Peyer's patch (tissue), 4 donors: ENCODE results near the gene TRIM15.
"Not testable (repeated sequence)": the region's sequence is repeated elsewhere in the genome, so short reads cannot be mapped to it uniquely, and the experiment has no call there.

Experiments
- POLR2A ChIP-seq, 2 donors: fragments of 450-650 bp; IDR thresholded peaks; one replicate each; pipeline ENCODE4 v1.5.1; 2017; ENCODE audit warnings: antibody characterized with exemption in 2 of 2, mild to moderate bottlenecking in 2 of 2, moderate library complexity in 2 of 2
- TF ChIP-seq, protein P1 (sequence below), 6 experiments: fragments of 450-650 bp in 4 of 6; fragments of 200-600 bp in 2 of 6; sonication (generic) in 1 of 6; IDR thresholded peaks; one replicate each; pipeline ENCODE4 v1.5.1; 2017 to 2019; ENCODE audit warnings: antibody characterized with exemption in 6 of 6, mild to moderate bottlenecking in 3 of 6, moderate library complexity in 1 of 6

DNA sequence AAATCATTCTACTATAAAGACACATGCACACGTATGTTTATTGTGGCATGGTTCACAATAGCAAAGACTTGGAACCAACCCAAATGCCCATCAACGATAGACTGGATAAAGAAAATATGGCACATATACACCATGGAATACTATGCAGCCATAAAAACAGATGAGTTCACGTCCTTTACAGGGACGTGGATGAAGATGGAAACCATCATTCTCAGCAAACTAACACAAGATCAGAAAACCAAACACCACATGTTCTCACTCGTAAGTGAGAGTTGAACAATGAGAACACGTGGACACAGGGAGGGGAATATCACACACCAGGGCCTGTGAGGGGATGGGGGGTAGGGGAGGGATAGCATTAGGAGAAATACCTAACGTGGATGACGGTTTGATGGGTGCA lies 23.1 kb upstream of the TRIM15 start:
- TF ChIP-seq, protein P1, sequence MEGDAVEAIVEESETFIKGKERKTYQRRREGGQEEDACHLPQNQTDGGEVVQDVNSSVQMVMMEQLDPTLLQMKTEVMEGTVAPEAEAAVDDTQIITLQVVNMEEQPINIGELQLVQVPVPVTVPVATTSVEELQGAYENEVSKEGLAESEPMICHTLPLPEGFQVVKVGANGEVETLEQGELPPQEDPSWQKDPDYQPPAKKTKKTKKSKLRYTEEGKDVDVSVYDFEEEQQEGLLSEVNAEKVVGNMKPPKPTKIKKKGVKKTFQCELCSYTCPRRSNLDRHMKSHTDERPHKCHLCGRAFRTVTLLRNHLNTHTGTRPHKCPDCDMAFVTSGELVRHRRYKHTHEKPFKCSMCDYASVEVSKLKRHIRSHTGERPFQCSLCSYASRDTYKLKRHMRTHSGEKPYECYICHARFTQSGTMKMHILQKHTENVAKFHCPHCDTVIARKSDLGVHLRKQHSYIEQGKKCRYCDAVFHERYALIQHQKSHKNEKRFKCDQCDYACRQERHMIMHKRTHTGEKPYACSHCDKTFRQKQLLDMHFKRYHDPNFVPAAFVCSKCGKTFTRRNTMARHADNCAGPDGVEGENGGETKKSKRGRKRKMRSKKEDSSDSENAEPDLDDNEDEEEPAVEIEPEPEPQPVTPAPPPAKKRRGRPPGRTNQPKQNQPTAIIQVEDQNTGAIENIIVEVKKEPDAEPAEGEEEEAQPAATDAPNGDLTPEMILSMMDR (IDR thresholded peaks at IDR 0.05), result not testable (repeated sequence)
- not testable (repeated sequence) for TF ChIP-seq POLR2A (IDR thresholded peaks at IDR 0.05)
